ENCODE data around the gene CXCL16.
A peak's percentile ranks its signal among the peaks of the same experiment; 100 is the strongest.

The CXCL16 gene

DNA sequence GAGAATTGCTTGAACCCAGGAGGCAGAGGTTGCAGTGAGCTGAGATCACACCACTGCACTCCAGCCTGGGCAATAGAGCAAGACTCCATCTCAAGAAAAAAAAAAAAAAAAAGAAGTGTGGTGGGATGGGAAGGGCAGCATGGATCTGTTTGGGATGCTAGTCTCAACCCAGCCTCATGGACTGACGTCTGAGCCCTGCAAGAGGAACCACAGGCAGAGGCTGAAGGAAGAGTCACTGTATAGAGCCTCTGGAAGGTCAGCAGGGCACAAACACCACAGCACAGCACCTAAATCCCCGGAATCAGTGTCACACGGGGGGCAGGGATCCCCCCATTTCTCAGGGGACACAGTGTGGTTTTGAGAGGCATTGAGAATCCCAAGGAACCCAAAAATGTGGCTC lies 10.9 kb upstream of the CXCL16 start:
- no peak for DNase-seq

DNA sequence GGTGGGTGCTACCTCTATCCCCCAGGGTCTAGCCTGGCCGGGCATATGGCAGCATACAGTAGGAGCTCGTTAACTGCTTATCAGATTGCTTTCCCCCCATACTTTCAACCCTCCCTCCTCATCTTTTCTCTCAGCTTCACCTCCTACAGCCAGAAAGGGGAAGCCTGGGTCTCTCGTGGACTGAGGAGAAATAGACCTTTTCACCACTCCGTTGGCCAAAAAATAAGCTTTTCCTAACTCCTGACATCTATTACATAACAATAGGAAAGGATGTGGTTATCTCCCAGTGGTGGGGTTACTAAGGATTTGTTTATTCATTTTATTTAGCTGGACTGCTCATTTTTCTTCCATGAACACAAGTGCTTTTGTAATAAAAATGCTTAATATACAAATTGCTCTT lies 9.0 kb upstream of the CXCL16 start:
- no peak for DNase-seq

- no peak for DNase-seq
Measured at GRCh38 chr17:4747847-4748246, 8.1 kb upstream of the CXCL16 start.

DNA sequence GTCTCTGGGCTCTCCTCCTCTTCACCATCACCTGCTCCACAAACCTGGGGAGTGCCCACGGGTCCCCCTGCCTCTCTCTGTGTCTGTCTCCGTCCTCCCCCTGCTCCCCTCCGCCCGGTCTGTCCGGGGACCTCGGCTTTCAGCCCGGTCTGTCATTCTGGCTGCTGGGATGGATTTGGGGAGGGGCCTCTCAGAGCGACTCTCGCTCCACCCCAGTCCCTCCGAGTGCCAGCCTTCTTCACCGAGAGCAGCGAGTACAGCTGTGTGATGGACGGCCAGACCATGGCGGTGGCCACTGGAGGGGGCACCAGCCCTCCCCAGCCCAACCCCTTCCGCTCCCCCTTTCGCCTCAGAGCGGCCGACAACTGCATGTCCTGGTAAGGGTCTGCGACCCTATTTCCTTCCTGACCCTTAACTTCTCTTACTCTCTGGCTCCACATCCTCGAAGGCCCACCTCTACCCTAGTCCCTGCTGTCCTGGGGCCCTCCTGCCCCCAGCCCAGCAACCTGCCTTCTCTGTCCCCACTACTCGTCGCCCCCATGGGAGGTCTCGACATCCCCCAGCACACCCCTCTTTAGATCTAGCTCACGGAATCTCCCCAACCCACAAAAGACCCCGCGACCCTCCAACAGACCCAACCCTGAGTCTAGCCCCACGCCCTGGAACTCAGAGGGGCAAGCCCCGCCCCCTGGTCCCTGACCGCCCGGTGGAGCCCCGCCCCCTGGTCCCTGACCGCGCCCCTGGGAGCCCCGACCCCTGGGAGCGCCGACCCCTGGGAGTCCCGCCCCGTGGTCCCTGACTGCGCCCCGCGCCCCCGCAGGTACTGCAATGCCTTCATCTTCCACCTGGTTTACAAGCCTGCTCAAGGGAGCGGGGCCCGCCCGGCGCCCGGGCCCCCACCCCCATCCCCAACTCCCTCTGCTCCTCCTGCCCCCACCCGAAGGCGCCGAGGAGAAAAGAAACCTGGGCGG lies 5.6 kb upstream of the CXCL16 start:
- no peak for DNase-seq

- no peak for DNase-seq
Measured at GRCh38 chr17:4743898-4744297, 4.2 kb upstream of the CXCL16 start.

GRCh38 chr17:4743216-4743615 lies 3.5 kb upstream of the CXCL16 start:
- no peak for DNase-seq

GRCh38 chr17:4742629-4743028 lies 2.9 kb upstream of the CXCL16 start:
- no peak for DNase-seq

- DNase-seq: no peak
Measured at GRCh38 chr17:4742133-4742532, 2.4 kb upstream of the CXCL16 start.

GRCh38 chr17:4741544-4741943 lies 1.8 kb upstream of the CXCL16 start:
- DNase-seq: no peak

DNA sequence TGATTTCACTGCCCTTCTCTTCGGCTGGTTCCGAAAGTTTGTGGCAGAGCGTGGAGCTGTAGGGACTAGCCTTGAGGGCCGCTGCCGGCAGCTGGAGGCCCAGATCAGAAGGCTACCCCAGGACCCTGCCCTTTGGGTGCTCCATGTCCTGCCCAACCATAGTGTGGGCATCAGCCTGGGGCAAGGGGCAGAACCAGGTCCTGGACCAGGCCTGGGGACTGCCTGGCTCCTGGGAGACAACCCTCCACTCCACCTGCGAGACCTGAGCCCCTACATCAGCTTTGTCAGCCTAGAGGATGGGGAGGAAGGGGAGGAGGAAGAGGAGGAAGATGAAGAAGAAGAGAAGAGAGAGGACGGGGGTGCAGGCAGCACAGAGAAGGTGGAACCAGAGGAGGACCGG lies 856 bp upstream of the CXCL16 start:
- no peak for DNase-seq

- no peak for DNase-seq
Measured at GRCh38 chr17:4740025-4740351, 260 bp upstream of the CXCL16 start.

GRCh38 chr17:4738136-4739121 lies 1.3 kb downstream of the CXCL16 start:
- DNase-seq: peak in 1 of 2 experiments; percentile 7

- no peak for DNase-seq
Measured at GRCh38 chr17:4735876-4736651, 3.7 kb downstream of the CXCL16 start.

DNA sequence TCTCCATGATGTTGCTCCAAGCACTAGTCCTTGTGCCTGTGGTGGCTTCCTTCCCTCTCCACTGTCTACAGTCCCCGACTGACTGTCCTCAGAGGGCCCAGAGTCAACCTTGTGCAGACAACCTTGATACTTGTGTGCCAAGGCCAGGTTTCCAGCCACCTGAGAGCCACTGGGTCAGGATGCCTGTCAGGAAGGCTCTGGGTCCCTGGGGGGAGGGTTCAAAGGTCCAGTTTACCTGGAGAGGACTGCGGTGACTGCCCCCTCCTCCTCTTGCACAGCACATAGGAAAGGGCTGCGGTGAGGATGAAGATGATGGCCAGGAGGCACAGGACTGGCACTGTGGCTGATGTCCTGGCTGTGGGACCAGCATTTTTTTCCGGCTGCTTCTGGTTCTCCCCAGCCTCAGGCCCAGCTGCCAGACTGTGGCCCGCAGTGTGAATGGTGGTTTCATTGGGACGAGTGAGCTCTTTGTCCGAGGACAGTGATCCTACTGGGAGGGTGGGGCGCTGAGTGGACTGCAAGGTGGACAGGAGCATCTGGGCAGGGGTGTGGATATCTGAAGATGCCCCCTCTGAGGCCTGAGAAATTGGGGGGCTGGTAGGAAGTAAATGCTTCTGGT lies 4.8 kb downstream of the CXCL16 start:
- DNase-seq: no peak

DNA sequence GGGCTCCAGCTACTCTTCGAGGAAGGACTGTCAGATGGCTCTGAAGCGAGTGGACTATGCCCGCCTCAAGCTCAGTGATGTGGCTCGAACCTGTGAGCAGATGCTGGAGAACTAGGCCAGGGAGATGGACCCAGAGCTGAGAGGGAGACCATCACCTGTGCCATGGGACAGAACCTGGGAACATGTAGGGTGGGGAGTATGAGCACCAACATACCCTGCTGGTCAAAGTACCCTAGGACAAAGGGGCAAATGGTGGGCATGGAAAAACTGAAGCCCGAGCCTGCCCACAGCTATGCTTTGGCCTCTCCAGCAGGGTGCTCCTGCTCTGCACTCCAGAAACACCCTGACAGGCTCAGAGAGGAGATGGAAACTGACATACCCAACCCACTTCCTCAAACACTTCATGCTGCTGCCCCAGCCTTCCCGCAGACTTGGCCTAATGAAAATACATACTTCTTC lies 6.6 kb downstream of the CXCL16 start:
- DNase-seq: no peak

DNA sequence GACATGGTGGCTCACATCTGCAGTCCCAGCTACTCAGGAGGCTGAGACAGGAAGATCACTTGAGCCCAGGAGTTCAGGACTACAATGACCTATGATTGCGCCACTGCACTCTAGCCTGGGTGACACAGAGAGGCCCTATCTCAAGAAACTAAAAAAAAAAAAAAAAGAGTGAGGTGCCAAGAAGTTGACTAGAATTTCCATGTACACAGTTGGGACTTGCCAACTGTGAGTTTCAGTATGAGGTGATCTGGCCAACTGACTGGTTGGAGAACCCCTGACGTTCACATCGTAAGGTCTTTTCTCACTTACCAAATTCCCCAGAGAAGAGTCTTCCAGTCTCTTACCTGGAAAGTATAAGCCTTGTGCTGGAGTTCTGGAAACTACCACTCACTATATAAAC lies 11.6 kb downstream of the CXCL16 start:
- no peak for DNase-seq

DNA sequence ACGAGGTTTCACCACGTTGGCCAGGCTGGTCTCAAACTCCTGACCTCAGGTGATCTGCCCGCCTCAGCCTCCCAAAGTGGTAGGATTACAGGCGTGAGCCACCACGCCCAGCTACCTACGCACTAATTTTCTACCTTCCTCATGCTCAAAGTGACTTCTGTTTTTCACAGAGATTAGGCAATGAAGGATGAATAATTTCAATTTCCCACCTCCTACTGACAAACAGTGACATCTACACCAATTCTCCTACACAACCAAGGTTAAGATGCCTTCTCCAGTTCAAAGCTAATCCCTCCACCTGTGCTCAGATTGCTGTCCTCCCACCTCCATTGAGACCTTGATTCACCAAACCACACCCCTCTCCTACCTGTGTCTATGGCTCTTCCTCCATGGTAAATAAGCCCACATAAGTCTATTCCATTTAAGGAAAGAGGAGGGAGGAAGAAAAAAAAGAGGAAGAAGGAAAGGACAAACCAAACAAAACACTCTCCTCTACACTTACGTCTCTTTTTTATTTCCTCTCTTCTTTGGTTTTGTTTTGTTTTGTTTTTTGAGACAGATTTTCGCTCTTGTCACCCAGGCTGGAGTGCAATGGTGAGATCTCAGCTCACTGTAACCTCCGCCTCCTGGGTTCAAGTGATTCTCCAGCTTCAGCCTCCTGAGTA lies 13.9 kb downstream of the CXCL16 start:
- no peak for DNase-seq

DNA sequence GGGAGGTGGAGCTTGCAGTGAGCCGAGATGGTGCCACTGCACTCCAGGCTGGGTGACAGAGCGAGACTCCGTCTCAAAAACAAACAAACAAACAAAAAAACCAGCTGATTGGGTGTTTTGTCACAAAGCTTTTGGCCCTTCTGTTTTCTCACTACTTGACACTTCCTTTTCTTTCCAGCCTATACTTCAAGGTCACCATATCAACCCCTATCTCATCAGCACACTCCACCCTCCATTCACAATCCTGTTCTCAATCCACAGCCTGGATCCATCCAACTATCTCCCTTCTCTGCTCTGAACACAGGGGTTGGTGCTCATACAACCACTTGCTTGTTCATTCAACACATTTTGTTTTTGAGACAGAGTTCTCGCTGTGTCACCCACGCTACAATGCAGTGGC lies 15.1 kb downstream of the CXCL16 start:
- DNase-seq: no peak

GRCh38 chr17:4722678-4723240 lies 17.0 kb downstream of the CXCL16 start:
- no peak for DNase-seq

DNA sequence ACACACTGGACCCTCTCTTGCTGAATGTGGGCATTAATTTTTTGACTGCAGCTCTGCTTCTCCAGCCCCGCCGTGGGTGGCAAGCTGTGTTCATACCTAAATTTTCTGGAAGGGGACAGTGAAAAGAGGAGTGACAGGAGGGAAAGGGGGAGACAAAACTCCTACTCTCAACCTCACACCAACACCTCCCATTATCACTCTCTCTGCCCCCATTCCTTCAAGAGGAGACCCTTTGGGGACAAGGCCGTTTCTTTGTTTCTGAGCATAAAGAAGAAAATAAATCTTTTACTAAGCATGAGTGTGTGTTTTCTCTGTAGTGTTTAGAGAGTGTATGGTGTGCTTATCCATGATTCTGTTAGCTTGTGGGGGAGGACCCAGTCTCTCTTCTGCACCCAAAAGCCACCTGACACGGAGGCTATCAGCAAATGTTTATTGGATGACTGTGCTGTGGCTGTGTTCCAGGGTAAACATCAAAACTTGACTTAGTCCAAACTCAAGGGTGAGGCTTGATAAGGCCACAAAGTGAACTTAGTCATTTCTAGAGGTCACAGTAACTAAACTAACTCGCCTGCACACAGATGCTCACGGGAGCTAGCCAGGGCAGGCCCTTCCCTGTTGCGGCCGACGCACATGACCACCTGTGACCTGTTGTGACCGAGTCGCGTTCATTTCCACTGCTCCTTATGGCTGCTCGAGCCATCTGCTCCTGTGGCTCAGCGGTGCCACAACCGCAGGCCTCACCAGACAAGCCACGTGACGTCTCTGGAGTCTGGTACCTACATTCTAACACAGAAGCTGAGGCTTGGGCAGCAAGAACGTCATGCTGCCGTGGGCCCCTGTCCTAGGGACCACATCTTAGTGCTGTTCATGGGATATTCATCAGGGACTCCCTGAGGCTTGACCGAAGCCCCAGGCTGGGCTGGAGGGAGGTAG lies 18.3 kb downstream of the CXCL16 start:
- no peak for DNase-seq

Measured in stimulated activated CD4-positive, alpha-beta T cell treated with anti-CD3 and anti-CD28 coated beads, Interleukin-4, amount 100 ng/mL, for 4 hours (primary cell).